ENCODE measurements around the gene APEH.

GRCh38 chr3:49722896-49723295 is 48.7 kb downstream of the APEH start:
- TF ChIP-seq HEYL (CRISPR knock-in tag; IDR thresholded peaks at IDR 0.05): no peak
- no peak for TF ChIP-seq CTCF (IDR thresholded peaks at IDR 0.05)
- TF ChIP-seq RFX5 (IDR thresholded peaks at IDR 0.05): no peak
- no peak for TF ChIP-seq PHF8 (IDR thresholded peaks at IDR 0.05; ENCODE audit: borderline replicate concordance, low read depth)
- TF ChIP-seq KDM1A (IDR thresholded peaks at IDR 0.05; ENCODE audit: low read depth): no peak
- TF ChIP-seq POLR2A (IDR thresholded peaks at IDR 0.05; ENCODE audit: low read length): no peak
- no peak for TF ChIP-seq REST (IDR thresholded peaks at IDR 0.05)
- no peak for TF ChIP-seq NFE2L2 (conservative IDR thresholded peaks at IDR 0.05; ENCODE audit: low read length)
- TF ChIP-seq SMC3 (IDR thresholded peaks at IDR 0.05): no peak
- TF ChIP-seq EHMT2 (IDR thresholded peaks at IDR 0.05; ENCODE audit: low read depth): no peak

Data from A549 (cell line).